Common myeloid progenitor, CD34-positive (primary cell): ENCODE measurements around the gene M1AP.

ENCODE experiments used
- CTCF ChIA-PET: fragments of 350-600 bp; sonication (Branson Sonifier 250); formaldehyde crosslinking; loops from one replicate; lab custom pipeline; 2021; ENCODE audit warnings: antibody characterized with exemption; lab: Charles Lee
- POLR2A ChIA-PET: fragments of 350-600 bp; sonication (Branson Sonifier 250); formaldehyde crosslinking; loops from one replicate; lab custom pipeline; 2021; ENCODE audit warnings: antibody characterized with exemption; lab: Charles Lee
- DNase-seq, 3 donors: peaks; one replicate each; pipeline versions ENCODE4 v3.0.0 to v3.0.0-alpha.2; 2013
- H3K27ac ChIP-seq, 2 experiments: 1 replicate in 1 of 2; 2 replicates in 1 of 2; pipeline ENCODE4 v1.7.0; 2013; ENCODE audit warnings: inconsistent platforms in 2 of 2, low read length in 2 of 2, mild to moderate bottlenecking in 2 of 2, low read depth in 1 of 2, moderate library complexity in 1 of 2; ENCODE audit not compliant: severe bottlenecking in 2 of 2, insufficient read depth in 1 of 2, poor library complexity in 1 of 2
- H3K27me3 ChIP-seq, 5 experiments: replicated peaks in 2 of 5; 1 replicate in 3 of 5; 2 replicates in 2 of 5; pipeline versions ENCODE4 v1.6.1 to v1.7.0; 2013; ENCODE audit warnings: low read length in 4 of 5, mild to moderate bottlenecking in 2 of 5, moderate library complexity in 2 of 5, inconsistent platforms in 1 of 5; ENCODE audit not compliant: insufficient read depth in 5 of 5, control insufficient read depth in 4 of 5
- H3K36me3 ChIP-seq, 4 experiments: 1 replicate in 2 of 4; 2 replicates in 2 of 4; pipeline versions ENCODE4 v1.6.1 to v1.7.0; 2013; ENCODE audit warnings: low read length in 3 of 4, control low read depth in 1 of 4, mild to moderate bottlenecking in 1 of 4; ENCODE audit not compliant: control insufficient read depth in 4 of 4, insufficient read depth in 4 of 4
- H3K4me1 ChIP-seq, 4 experiments: 1 replicate in 3 of 4; 2 replicates in 1 of 4; pipeline versions ENCODE4 v1.6.1 to v1.7.1; 2013; ENCODE audit warnings: low read length in 3 of 4, mild to moderate bottlenecking in 3 of 4, control low read depth in 1 of 4, inconsistent platforms in 1 of 4, moderate library complexity in 1 of 4; ENCODE audit not compliant: control insufficient read depth in 4 of 4, insufficient read depth in 4 of 4; ENCODE audit errors: control extremely low read depth in 1 of 4
- H3K4me3 ChIP-seq, 7 experiments: 1 replicate in 4 of 7; 2 replicates in 3 of 7; pipeline versions ENCODE4 v1.5.1 to v1.7.0; 2013; ENCODE audit warnings: mild to moderate bottlenecking in 7 of 7, low read length in 6 of 7, moderate library complexity in 6 of 7, inconsistent platforms in 2 of 7, low read depth in 2 of 7, control low read depth in 1 of 7; ENCODE audit not compliant: insufficient read depth in 4 of 7, control insufficient read depth in 1 of 7; ENCODE audit errors: extremely low read depth in 1 of 7
- H3K9me3 ChIP-seq, 5 experiments: 1 replicate in 4 of 5; 2 replicates in 1 of 5; pipeline versions ENCODE4 v1.6.1 to v1.7.1; 2013; ENCODE audit warnings: low read length in 4 of 5, mild to moderate bottlenecking in 2 of 5, inconsistent platforms in 1 of 5, low read depth in 1 of 5, moderate library complexity in 1 of 5; ENCODE audit not compliant: control insufficient read depth in 4 of 5, insufficient read depth in 2 of 5; ENCODE audit errors: control extremely low read depth in 1 of 5
- WGBS: methylation state at CpG from one replicate; pipeline ENCODE4 v1.1.5; 2013; ENCODE audit not compliant: insufficient coverage; 5-methylcytosine and 5-hydroxymethylcytosine counted together

Gene M1AP

GRCh38 chr2:74530239-74531187 is 117.6 kb downstream of the M1AP start:
- H3K36me3 ChIP-seq, result peaks cover 13 to 68% (median 38%) of the 10 kb centered on the region in 4 experiments
- peak; percentile 70 to 87 (median 75) for DNase-seq
- peaks cover 6 to 43% (median 25%) of the 10 kb centered on the region in 4 experiments for H3K4me1 ChIP-seq
- peak overlapping the region; percentile 13 to 72 for H3K27ac ChIP-seq
- no peaks in the 10 kb centered on the region for H3K27me3 ChIP-seq
- peak overlapping the region; percentile 77 to 96 (median 86) for H3K4me3 ChIP-seq
- no peaks in the 10 kb centered on the region for H3K9me3 ChIP-seq
- 3% methylated on average over 35 of the region's 54 CpGs for WGBS
- ChIA-PET POLR2A (interaction anchor here (1.3 to 2.7 kb wide), 3 partner anchors 16 to 72 kb away, joined by 3 to 15 read pairs (median 3); partner anchors contain the start of genes CCDC142, TLX2, TTC31 and WBP1), CTCF (interaction anchor here (1.2 to 13.7 kb wide), 15 partner anchors 9 to 151 kb away, joined by 3 to 210 read pairs (median 18); partner anchors contain the start of genes CCDC142, LBX2, MOGS and PCGF1)

GRCh38 chr2:74529357-74530238 is 118.5 kb downstream of the M1AP start, which contains the start of the genes AUP1 and HTRA2:
AUP1 (minus strand) TSS chr2:74529706; CDS start chr2:74529629, 77 bp downstream.
HTRA2 (plus strand) TSS chr2:74529933; CDS start chr2:74530007, 74 bp downstream.
- H3K27ac ChIP-seq, result peak within 1 kb of the TSS; percentile 80 to 86

GRCh38 chr2:74528600-74529356 is 119.4 kb downstream of the M1AP start:
- Histone ChIP-seq H3K27me3 (no peaks in the 10 kb centered on the region), H3K9me3 (no peaks in the 10 kb centered on the region), H3K4me3 (peak overlapping the region; percentile 77 to 96 (median 86)), H3K27ac (peak overlapping the region; percentile 80 to 86), H3K4me1 (peaks cover 6 to 34% (median 25%) of the 10 kb centered on the region in 4 experiments), H3K36me3 (peaks cover 13 to 60% (median 33%) of the 10 kb centered on the region in 4 experiments)
- DNase-seq, result no peak
- WGBS, result 15% methylated on average over 25 of the region's 29 CpGs
- POLR2A ChIA-PET, result interaction anchor here (0.6 to 2.7 kb wide), 6 partner anchors 10 to 74 kb away, joined by 3 to 15 read pairs (median 4); partner anchors contain the start of genes CCDC142, INO80B, TLX2 and TTC31
- CTCF ChIA-PET, result interaction anchor here (1.0 to 13.7 kb wide), 7 partner anchors 9 to 58 kb away, joined by 3 to 210 read pairs (median 53); partner anchors contain the start of genes LBX2, PCGF1 and TTC31

More at GRCh38 chr2:74529357-74530238, 118.5 kb downstream of the M1AP start, which contains the start of the genes AUP1 and HTRA2:
- under 1% methylated on average over 83 of the region's 87 CpGs for WGBS
- Histone ChIP-seq H3K4me3 (peak within 1 kb of the TSS; percentile 77 to 96 (median 86)), H3K36me3 (peaks cover 13 to 68% (median 38%) of the 10 kb centered on the region in 4 experiments), H3K9me3 (no peaks in the 10 kb centered on the region), H3K4me1 (peaks cover 6 to 43% (median 25%) of the 10 kb centered on the region in 4 experiments), H3K27me3 (no peaks in the 10 kb centered on the region)
- POLR2A ChIA-PET, result interaction anchor here (1.0 to 2.7 kb wide), 6 partner anchors 9 to 71 kb away, joined by 3 to 15 read pairs (median 4); partner anchors contain the start of genes CCDC142, TLX2, TTC31 and WBP1
- DNase-seq, result peak; percentile 76 to 87 (median 79)
- CTCF ChIA-PET, result interaction anchor here (1.0 to 13.7 kb wide), 8 partner anchors 8 to 72 kb away, joined by 3 to 210 read pairs (median 36); partner anchors contain the start of genes LBX2, PCGF1, TTC31 and WBP1

- ChIA-PET CTCF (interaction anchor here (0.9 to 10.0 kb wide), 5 partner anchors 13 to 49 kb away, joined by 3 to 143 read pairs (median 4); partner anchors contain the start of genes LBX2, PCGF1 and TTC31), POLR2A (interaction anchor here (1.6 kb wide), 1 partner anchor 19 kb away, joined by 9 read pairs; no protein-coding TSS in a partner anchor)
- Histone ChIP-seq H3K4me1 (peaks cover 6 to 33% (median 25%) of the 10 kb centered on the region in 4 experiments), H3K36me3 (peaks cover 6 to 50% (median 23%) of the 10 kb centered on the region in 4 experiments), H3K27ac (no peak overlapping the region), H3K9me3 (no peaks in the 10 kb centered on the region), H3K4me3 (peak overlapping the region in 1 of 7 experiments; percentile 96), H3K27me3 (no peaks in the 10 kb centered on the region)
- DNase-seq, result no peak
- 100% methylated on average over 6 of the region's 9 CpGs for WGBS
Measured at GRCh38 chr2:74527741-74528140, 120.4 kb downstream of the M1AP start.

GRCh38 chr2:74526649-74527230 is 121.4 kb downstream of the M1AP start:
- POLR2A ChIA-PET, result interaction anchor here (1.0 kb wide), 1 partner anchor 11 kb away, joined by 3 read pairs; no protein-coding TSS in a partner anchor
- Histone ChIP-seq H3K27ac (no peak overlapping the region), H3K27me3 (peaks cover 0 to 4% (median 0%) of the 10 kb centered on the region in 5 experiments), H3K36me3 (peaks cover 6 to 43% (median 19%) of the 10 kb centered on the region in 4 experiments), H3K4me3 (no peak overlapping the region), H3K9me3 (no peaks in the 10 kb centered on the region), H3K4me1 (peaks cover 6 to 30% (median 25%) of the 10 kb centered on the region in 4 experiments)
- DNase-seq, result no peak
- CTCF ChIA-PET, result interaction anchor here (0.7 to 10.0 kb wide), 8 partner anchors 8 to 55 kb away, joined by 3 to 143 read pairs (median 3); partner anchors contain the start of genes CCDC142, LBX2, PCGF1 and TTC31
- WGBS, result 99% methylated on average over 10 of the region's 11 CpGs
